Loucy (cell line): ENCODE measurements around the gene ZNF783.

Experiments
- EZH2phosphoT487 ChIP-seq: fragments of 200-600 bp; IDR thresholded peaks from 2 replicates; pipeline ENCODE4 v1.6.1; 2018; ENCODE audit warnings: antibody characterized with exemption, mild to moderate bottlenecking, moderate library complexity, borderline replicate concordance
- TF ChIP-seq, protein P1 (sequence below): fragments of 200-600 bp; sonication (generic); conservative IDR thresholded peaks from 2 replicates; pipeline ENCODE4 v1.5.1; 2014; ENCODE audit warnings: mild to moderate bottlenecking, antibody characterized with exemption, low read length

DNA sequence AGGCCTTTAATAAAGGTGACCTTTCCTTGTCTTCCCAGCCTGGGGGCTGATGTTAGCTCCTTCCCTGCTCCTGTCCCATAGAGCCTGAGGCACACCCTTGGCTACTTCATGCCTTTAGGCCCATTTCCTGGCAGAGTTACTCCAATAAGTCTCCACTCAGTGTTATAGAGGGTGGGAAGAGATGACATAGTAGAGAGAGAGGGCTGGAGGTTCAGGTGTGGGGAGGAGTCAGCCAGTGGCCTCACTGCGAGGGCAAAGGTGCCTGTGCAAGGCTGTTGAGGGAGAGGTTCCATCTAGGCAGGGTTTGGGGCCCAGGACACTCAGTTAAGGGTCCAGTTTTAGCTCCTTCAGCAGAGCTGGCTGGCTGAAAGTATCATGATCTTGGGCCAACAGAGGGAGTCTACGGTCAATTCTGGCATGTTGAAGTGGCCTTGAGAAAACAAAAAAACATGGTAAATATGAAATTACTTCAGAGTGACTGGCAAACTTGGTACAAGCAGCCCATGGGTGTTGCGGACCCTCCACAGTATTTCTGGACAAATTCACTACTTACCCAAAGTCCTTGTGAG lies 67.9 kb downstream of the ZNF783 start:
- TF ChIP-seq, protein P1, sequence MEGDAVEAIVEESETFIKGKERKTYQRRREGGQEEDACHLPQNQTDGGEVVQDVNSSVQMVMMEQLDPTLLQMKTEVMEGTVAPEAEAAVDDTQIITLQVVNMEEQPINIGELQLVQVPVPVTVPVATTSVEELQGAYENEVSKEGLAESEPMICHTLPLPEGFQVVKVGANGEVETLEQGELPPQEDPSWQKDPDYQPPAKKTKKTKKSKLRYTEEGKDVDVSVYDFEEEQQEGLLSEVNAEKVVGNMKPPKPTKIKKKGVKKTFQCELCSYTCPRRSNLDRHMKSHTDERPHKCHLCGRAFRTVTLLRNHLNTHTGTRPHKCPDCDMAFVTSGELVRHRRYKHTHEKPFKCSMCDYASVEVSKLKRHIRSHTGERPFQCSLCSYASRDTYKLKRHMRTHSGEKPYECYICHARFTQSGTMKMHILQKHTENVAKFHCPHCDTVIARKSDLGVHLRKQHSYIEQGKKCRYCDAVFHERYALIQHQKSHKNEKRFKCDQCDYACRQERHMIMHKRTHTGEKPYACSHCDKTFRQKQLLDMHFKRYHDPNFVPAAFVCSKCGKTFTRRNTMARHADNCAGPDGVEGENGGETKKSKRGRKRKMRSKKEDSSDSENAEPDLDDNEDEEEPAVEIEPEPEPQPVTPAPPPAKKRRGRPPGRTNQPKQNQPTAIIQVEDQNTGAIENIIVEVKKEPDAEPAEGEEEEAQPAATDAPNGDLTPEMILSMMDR: no peak
- TF ChIP-seq EZH2phosphoT487: no peak
